HG02970 (cell line): ENCODE results near the gene GLIPR1L2.
"Not testable (repeated sequence)": the region's sequence is repeated elsewhere in the genome, so short reads cannot be mapped to it uniquely, and the experiment has no call there.

Experiments
- ATAC-seq: cut with Tn5 transposase; IDR thresholded peaks from one replicate; pipeline ENCODE4 v1.9.1; 2021; ENCODE audit warnings: mild to moderate bottlenecking, moderate library complexity, moderate number of reproducible peaks; ENCODE audit not compliant: unreplicated experiment, low FRiP score

GLIPR1L2 gene

DNA sequence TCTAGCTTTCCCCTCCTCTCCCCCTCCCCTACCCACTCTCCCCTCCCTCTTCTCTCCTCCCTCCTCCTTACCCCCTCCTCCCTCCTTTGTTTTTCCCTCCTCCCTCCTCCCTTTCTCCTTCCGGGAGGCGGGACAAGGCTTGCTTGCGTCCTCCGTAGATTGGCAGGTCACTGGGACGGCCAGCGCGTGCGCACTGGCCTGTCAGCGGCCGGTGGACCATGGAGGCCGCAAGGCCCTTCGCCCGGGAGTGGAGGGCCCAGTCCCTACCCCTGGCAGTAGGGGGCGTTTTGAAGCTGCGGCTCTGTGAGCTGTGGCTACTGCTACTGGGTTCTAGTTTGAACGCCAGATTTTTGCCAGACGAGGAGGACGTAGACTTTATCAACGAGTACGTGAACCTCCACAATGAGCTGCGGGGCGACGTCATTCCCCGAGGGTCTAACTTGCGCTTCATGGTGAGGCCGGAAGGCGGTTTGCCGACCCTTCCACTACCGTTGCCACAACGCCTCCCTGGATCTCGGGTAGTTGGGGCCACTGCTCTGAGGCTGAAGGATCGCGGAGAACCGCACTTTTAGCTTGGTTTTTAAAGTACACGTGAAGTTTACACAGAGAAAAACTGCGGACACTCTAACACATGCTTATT, at the start of gene GLIPR1L2:
Gene GLIPR1L2 (plus strand): TSS at position 191 of the 640 bp plus-strand sequence. CDS start 28 bp downstream, at position 219.
- peak; percentile 99 for ATAC-seq

DNA sequence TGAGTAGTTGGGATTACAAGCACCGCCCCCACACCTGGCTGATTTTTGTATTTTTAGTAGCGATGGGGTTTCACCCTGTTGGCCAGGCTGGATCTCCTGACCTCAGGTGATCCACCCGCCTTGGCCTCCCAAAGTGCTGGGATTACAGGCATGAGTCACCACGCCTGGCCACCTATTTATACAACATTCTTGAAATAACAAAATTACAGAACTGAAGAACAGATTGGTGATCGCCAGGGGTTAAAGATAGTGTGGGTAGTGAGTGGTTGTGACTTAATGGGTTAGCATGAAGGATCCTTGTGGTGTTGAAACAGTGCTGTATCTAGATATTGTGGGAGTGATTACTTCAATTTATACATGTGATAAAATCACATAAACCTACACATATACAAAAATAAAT, 49.0 kb upstream of the GLIPR1L2 start:
- no peak for ATAC-seq

DNA sequence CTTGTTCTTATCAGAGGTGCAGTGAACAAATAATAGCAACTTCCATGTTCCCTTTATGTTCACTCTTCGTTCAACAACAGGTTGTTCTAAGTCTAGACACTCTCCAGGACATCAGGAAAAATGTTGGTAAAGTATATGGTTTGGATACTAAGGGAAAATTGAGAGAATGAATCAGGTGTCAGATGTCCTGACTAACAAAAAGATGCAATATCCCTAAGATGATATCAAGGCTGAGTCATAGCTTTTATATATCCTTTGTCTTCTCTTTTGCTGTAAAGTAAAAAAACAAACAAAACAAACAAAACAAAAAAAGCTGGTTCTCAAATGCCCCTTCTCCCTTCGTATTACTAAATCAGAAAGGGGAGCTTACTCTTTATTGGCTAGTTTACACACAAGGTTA, 45.4 kb upstream of the GLIPR1L2 start:
- no peak for ATAC-seq

DNA sequence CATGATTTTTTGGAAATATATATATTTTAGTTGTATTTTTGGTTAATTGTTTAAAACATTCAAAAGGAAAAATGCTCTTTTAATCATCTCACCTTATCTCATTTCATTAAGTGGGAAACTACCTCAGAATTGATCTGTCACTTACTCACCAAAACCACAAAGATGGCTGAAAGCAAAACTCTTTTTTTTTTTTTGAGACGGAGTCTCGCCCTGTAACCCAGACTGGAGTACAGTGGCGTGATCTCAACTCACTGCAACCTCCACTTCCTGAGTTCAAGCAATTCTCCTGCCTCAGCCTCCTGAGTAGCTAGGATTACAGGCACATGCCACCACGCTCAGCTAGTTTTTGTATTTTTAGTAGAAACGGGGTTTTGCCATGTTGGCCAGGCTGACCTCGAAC, 44.7 kb upstream of the GLIPR1L2 start:
- ATAC-seq, result not testable (repeated sequence)

DNA sequence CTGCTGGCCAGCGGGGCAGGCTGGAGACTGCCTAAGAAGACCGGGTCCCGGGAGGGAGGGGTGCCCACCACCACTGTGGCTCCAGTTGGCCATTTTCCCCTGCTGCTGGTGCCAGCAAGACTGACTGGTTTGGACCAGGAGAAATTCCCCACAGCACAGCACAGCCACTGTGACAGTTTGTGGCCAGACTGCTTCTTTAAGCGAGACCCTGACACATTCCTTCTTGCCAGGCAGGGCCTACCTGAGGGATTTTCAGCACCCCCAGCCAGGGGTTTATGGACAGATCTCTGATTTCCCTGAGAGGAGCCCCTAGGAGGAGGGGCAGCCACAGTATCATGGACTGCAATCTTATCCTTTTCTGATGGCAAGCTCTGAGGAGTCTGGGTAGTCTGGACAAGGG, 40.9 kb upstream of the GLIPR1L2 start:
- ATAC-seq, result no peak

DNA sequence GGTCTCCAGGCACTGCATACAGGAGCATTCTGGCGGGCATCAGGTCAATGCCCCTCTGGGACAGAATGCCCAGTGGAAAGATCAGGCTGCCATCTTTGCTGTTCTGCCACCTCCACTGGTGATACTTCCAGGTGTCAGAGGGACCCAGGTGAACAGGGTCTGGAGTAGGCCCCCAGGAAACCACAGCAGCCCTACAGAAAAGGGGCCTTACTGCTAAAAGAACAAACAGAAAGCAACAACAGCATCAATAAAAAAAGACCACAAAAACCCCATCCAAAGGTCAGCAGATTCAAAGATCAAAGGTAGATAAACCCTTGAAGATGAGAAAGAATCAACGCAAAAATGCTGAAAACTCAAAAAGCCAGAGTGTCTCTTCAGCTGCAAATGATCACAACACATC, 40.5 kb upstream of the GLIPR1L2 start:
- ATAC-seq, result no peak

DNA sequence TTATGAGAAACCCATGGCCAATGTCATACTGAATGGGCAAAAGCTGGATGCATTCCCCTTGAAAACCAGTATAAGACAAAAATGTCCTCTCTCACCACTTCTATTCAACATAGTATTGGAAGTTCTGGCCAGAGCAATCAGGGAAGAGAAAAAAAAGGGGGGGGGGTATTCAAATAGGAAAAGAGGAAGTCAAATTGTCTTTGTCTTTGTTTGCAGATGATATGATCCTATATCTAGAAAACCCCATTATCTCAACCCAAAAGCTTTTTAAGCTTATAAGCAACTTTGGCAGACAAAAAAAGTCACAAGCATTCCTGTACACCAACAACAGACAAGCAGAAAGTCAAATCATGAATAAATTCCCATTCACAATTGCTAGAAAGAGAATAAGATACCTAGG, 36.9 kb upstream of the GLIPR1L2 start:
- ATAC-seq, result no peak

DNA sequence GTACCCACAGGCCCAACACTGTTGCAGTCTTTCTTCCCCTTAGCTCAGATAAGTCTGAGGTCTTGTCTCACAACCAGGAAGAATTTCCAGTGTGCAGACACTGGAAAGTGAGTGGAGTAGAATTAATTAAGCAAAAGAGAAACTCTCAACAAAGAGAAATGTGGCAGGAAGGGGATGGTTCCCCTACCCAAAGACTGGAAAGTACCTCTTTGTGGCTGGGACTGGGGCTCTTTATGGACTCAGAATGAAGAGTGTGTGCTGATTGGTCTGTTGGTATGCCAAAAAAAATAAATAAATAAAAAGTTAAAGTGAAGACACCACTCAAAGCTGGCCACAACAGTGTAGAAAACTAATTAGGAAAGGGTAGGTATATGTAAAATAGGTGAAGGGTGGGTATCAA, 30.0 kb upstream of the GLIPR1L2 start:
- no peak for ATAC-seq

DNA sequence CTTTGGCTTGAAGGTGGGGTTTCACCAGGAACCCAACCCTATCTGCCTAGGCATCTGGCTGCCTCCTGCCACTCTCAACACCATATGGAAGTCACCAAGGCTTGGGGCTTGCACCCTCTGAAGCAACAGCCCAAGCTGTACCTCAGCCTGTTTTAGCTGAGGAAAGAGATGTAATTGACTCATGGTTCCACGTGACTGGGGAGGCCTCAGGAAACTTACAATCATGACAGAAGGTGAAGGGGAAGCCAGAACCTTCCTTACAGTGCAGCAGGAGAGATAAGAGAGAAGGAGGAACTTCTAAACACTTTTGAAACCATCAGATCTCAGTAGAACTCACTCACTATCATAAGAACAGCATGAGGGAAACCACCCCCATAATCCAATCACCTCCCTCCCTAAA, 29.5 kb upstream of the GLIPR1L2 start:
- ATAC-seq, result no peak

DNA sequence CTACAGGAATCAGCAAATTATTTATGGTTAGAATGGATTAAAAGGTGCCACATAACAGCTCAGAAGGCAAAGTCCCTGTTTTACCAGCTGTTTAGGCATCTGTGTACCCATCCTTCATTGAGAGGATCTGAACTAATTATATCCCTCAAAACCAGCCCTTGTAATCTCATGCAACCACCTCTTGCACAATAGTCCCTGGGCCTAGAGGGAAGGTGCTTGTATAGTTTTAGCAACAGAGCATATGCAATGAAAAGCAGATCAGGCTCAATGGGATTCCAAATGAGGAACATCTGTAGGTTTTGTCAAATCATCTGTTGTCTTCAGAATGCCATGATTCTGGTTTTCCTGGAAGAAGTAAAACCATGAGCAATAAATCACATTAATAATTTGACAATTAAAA, 26.0 kb upstream of the GLIPR1L2 start:
- no peak for ATAC-seq

DNA sequence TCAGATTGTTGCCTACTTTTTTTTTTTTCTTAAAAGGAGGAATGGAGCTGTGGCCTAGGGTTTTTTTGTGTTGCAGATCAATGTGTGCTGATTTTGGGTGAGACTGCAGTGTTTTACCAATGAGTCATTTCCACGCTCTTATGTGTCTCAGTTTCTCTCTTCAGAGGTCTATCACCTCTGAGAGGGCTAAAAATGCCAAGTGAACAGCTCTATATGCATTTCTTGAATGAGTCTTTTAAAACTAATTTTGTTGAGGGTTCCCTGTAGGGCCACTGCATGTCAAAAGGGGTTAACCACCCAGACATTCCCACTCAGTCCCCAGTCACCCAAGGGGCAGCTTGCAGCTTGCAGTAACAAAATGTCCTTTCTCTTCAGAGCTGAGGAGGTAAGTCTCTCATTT, 24.3 kb upstream of the GLIPR1L2 start:
- ATAC-seq, result no peak

DNA sequence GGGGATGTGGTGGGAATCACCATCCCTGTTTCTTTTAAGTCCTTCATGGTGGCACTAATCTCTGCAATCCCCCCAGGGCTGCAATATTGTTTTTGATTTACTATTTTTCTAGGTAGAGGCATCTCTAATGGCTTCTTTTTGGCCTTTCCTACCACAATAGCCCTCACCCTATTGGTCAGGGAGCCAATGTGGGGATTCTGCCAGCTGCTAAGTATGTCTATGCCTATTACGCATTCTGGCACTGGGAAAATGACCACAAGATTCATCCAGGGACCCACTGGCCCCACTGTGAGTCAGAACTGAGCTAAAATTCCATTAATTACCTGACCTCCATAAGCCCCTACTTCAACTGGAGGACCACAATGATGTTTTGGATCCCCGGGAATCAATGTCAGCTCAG, 15.9 kb upstream of the GLIPR1L2 start:
- ATAC-seq, result no peak

DNA sequence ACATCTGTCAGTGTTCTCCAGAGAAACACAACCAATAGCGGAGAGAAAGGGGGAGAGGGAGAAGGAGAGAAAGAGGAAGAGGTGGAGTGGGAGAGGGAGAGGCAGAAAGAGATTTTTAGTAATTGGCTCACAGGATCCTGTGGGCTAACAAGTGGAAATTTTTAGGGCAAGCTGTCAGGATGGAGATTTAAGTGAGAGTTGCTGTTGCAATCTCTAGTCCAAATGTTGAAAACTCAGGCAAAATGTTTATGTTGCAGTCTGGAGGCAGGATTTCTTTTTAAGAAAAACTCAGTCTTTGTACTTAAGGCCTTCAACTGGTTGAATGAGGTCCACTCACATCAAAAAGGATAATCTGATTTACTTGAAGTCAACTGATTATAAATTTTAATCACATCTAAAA, 12.5 kb upstream of the GLIPR1L2 start:
- no peak for ATAC-seq

DNA sequence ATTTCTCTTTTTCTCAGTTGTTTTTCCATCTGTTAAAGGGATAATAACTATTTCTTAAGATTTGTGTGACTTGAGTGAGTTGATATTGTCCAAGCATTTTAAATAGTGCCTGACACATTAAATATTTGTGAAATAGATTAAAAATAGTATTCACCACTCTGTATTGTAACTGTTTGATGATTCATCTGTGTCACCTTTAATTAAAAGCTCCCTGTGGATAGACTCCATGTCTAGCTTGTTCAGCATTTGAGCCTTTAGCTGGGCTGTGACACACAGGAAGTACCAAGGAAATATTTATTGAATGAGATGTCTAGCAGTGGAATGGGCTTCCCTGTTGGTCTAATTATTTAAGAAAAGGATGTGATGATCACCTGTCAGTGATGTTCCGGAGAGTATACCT, 1.8 kb upstream of the GLIPR1L2 start:
- no peak for ATAC-seq

DNA sequence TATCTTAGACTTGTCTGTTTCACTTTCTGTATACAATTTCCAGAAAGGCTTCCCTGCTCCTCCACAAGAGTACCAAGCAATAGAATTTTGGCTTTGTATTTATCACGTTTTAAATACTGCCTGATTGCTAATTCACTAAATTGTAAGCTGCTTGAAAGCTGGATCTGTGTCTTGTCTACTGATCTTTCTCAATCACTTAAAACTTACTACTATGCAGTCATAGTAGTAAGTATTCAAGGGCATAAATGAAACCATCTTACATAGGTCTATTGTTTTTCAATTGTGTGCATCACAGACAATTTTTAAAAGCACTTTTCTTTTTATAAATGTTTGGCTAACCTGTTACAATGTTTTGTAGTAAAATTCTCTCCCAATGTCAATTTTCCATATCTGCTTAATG, 1.2 kb upstream of the GLIPR1L2 start:
- ATAC-seq, result no peak

DNA sequence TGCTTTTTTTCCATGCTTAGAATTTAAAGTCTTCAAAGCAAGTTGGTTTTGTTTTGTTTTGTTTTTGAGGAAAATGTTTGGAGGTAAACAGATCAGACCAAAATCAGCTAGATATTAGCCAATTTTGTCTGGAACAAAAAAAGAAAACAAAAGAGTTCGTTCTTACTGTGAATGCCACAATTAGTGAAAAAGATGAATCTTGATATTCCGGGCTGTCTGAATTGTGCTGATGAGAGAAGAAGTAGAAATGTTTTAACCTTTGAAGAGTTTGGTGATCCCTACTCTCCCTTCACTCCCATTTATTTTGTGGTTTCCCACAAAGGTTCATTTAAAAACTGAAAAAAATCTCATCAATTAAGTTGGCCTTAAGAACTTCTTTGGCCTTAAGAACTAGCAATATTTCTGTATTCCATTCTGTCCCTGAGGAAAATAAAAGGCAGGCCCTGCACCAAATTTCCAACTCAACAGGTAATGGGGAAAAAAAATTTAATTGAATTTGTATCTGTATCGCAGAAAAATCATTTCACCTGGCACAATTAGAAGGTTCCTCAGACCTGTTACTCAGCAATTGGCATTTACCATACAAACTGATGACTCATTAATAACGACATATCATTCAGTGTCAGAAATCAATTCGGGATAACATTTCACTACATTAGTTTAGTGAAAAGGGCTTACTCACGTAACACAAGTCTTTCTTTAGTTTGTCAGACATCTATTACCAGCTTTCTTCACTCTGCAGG, 562 bp upstream of the GLIPR1L2 start:
- ATAC-seq, result no peak

DNA sequence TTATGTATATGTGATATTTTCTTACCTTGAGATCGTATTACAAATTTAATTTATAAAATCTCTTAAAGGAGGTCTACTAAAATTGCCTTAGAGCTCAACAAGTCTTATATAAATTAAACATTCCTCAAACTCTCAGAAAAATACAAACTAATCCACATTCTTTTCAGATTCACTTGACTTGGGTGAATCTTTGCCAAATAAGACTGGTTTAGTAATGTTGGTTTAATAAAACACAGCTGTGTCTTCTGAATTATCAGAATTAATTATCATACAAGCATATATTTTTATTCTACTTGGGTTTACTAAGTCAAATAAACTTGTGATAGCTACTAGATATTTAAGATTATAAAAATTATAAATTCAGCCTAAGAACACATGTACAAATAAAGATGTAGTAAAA, 13.3 kb downstream of the GLIPR1L2 start:
- ATAC-seq, result no peak

DNA sequence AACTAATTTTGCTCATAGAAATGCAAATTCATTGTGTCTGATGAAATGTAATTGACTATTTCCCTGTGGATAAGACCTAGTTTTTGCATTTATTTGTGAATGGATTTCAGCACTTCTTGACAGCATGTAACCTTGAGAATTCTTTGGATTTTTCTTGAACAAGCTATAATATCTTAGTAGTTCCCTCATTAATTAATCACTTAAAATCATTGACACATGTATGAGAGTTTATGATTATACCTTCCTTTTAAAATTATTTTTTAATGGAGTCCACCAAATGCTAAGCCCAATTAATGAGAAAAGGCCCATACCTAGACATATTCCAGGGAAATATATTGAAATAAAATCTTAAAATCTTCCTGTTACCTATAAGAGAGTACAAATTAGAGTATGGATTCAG, 16.8 kb downstream of the GLIPR1L2 start:
- ATAC-seq, result no peak

DNA sequence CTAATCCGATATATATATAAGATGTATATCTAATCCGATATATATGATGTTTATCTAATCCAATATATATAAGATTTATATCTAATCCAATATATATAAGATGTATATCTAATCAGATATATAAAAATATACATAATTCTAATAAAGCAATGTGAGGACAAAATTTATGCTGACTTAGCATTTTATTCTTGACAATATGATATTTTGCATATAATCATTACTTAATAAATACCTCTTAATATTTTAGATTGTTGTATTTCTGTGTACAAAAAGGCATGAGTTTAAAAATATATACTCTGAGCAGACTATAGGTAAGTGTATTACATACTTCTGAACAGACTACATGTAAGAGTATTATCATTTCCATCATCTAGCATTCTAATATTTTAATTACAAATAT, 18.9 kb downstream of the GLIPR1L2 start:
- no peak for ATAC-seq

DNA sequence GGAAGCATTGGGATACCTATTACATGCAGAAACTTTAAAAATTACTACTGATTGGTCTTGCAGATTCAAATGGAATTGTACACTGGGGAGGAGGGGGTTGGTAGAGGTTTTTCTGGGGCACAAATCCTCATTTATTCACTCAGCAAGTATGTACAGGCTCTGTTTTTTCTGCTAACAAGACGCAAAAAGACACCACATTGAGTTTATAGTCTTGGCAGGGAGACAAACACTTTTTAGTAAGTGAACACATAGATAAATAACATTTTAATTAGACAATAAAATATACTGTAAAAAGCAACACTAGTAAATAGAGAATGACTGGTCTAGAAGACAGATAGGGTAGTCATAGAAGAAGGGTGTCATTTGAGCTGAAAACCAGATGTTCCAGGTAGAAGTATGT, 23.8 kb downstream of the GLIPR1L2 start:
- ATAC-seq, result no peak

DNA sequence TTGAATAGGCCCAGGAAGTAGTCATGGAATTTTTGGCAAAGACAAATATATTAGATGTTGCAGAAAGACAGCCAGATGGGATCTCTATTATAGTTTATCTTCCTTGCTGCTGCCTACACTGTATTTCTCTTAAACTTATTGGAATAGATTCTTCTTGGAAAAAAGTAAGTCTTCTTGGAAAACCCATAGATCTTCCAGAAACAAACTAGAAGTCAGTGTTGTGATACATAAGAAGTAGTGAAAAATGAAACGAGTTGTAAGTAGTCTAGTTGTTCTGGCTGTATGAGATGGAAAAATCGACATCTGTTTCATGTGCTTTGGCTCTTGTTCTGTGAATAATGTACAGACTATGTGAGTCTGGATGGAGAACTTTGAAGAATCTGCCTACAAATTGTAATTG, 29.0 kb downstream of the GLIPR1L2 start:
- ATAC-seq, result no peak

DNA sequence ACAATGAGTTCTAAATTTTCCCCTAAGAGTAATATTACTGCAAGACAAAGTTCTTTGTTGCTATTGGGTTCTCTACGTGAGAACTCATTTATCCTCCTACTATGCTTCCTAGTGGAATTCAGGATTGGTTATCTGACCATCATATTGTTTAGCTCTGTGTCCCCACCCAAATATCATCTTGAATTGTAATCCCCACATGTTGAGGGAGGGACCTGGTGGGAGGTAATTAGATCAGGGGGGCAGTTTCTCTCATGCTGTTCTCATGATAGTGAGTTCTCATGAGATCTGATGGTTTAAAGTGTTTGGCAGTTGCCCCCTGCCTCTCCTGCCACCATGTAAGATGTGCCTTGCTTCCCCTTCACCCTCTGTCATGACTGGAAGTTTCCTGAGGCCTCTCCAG, 36.6 kb downstream of the GLIPR1L2 start:
- ATAC-seq, result no peak
